Activated gamma-delta T cell (primary cell): ENCODE results near the gene RGS10.
A peak's percentile ranks its signal among the peaks of the same experiment; 100 is the strongest.

Experiments
- DNase-seq: peaks from one replicate; lab custom pipeline; 2025; lab: John Stamatoyannopoulos, UW

Gene RGS10

GRCh38 chr10:119518176-119518575 lies 24.3 kb downstream of the RGS10 start:
- no peak for DNase-seq

GRCh38 chr10:119517235-119518141 lies 25.0 kb downstream of the RGS10 start:
- no peak for DNase-seq

- DNase-seq: peak; percentile 20
Measured at GRCh38 chr10:119516381-119517234, 25.9 kb downstream of the RGS10 start.

GRCh38 chr10:119515511-119516045 lies 26.9 kb downstream of the RGS10 start:
- DNase-seq: no peak

GRCh38 chr10:119514819-119515218 lies 27.7 kb downstream of the RGS10 start:
- DNase-seq: no peak

GRCh38 chr10:119511828-119512515 lies 30.5 kb downstream of the RGS10 start:
- DNase-seq: no peak

GRCh38 chr10:119509909-119510451 lies 32.5 kb downstream of the RGS10 start:
- no peak for DNase-seq

- DNase-seq: no peak
Measured at GRCh38 chr10:119507115-119507514, 35.4 kb downstream of the RGS10 start.

- no peak for DNase-seq
Measured at GRCh38 chr10:119505588-119506315, 36.8 kb downstream of the RGS10 start.

- DNase-seq: no peak
Measured at GRCh38 chr10:119505131-119505551, 37.4 kb downstream of the RGS10 start.

GRCh38 chr10:119504651-119505050 lies 37.9 kb downstream of the RGS10 start:
- DNase-seq: no peak

- no peak for DNase-seq
Measured at GRCh38 chr10:119503821-119504220, 38.7 kb downstream of the RGS10 start.

GRCh38 chr10:119502618-119503155 lies 39.8 kb downstream of the RGS10 start:
- no peak for DNase-seq

- DNase-seq: peak; percentile 23
Measured at GRCh38 chr10:119502209-119502608, 40.3 kb downstream of the RGS10 start.

- DNase-seq: no peak
Measured at GRCh38 chr10:119501690-119502089, 40.8 kb downstream of the RGS10 start.

GRCh38 chr10:119500821-119501220 lies 41.7 kb downstream of the RGS10 start:
- DNase-seq: no peak

- no peak for DNase-seq
Measured at GRCh38 chr10:119500123-119500795, 42.3 kb downstream of the RGS10 start.

GRCh38 chr10:119499677-119500002 lies 42.9 kb downstream of the RGS10 start:
- DNase-seq: no peak

GRCh38 chr10:119498889-119499676 lies 43.4 kb downstream of the RGS10 start:
- no peak for DNase-seq
